Non-pigmented ciliary epithelial cell (primary cell): ENCODE data around the gene DDX11.
"Not testable (repeated sequence)": the region's sequence is repeated elsewhere in the genome, so short reads cannot be mapped to it uniquely, and the experiment has no call there.

Source experiments
- DNase-seq: peaks from one replicate; pipeline ENCODE4 v3.0.0-alpha.2; 2010; ENCODE audit warnings: low read depth

DDX11 gene

DNA sequence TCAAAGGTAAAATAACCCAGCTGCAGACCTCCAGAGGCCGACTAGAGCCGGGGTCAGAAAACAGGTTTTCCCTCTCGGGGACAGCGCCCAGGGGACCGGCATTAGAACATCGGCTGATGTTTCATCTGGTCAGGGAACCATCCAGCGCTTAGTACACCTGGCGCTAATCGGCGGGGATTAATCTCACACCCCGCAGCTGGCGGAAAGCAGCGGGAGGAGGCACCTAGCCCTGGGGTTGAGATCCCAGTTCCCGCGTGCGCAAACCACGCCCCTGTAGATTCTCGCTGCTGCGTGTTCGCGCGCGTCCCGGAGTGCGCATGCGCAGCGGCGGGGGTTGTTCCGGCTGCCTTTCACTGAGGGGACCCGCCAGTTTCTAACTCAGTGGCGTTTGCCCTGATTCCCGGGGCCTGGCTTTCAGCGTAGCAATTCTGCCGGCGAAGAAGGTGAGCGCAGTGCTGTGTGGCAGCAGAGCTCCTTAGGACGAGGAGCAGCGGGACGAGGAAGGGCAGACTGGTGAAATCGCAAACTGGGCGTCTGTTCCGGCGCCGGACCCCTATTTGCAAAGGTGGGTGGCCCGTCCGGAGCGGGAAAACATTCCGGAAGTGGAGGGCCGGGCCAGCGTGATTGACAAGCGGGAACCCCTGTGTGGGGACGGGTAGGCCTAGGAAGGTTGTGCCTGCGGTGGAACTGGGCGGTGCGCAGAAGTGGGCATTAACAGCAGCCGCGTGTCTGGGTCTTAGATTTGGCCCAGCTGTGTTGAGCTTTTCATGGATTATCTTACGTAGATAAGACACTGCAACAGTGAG is at the start of gene DDX11:
DDX11 (plus strand) TSS at position 334 of the 806 bp plus-strand sequence. CDS start 4,534 bp downstream, outside the sequence.
- DNase-seq: peak; percentile 64

- DNase-seq: no peak
These were observed 47.5 kb upstream of the DDX11 start for GRCh38 chr12:31026202-31026601.

DNA sequence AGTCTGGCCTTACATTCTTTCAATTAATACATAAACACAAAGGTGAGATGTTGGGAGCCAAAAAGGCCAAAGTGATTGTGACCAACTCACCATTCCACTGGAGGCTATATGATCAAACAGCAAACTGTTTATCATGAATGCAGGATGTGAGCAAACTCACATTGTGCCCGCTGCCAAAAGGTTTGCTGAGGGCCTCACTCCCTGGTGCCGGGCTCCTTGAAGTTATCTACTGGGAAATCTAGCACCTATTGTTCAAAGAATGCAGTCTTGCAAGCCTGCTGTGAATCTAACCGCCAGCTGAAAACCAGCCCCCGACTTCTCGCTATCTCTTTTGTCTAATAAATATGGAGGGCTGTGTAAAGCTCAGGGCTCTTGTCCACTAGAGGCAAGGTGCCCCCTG is 46.7 kb upstream of the DDX11 start:
- not testable (repeated sequence) for DNase-seq

GRCh38 chr12:31029468-31029867 is 44.2 kb upstream of the DDX11 start:
- DNase-seq: no peak

GRCh38 chr12:31029916-31030562 is 43.6 kb upstream of the DDX11 start:
- DNase-seq: no peak

DNA sequence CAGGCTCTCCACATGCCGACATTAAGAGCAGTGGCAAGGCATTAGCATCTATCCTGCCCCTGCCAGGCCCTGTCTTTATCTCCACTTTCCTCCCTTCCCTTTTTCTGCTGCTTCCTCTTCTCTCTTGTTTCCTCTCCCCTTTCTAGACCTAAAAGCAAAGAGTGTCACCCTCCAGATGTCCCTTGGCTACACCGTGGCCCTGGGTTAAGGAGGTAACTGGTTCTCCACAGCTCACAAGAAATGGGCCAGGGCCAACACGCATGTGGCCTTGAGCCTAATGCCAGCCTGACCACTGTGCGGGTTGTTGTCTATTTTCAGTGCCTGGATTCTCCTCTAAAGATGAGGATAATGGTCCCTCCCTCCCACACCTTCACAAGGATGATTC is 41.7 kb upstream of the DDX11 start:
- no peak for DNase-seq

DNA sequence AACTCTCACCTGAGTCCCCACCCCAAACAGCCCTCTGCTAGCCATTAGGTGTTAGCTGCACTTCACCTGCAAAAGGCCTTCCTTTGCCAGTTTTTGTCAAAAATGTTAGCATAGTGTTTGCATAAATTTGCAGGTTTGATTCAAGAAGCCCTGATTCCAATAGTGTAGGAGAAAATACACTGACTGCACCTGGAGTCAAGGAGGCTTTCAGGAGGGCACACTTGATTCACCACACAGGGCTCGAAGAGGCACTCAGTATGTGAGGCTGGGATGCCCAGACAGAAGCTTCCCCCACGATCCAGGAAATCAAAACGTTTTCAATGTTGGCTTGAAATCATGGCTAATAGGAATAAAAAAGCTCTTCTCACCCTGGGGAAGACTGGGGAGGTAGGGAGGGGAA is 40.5 kb upstream of the DDX11 start:
- DNase-seq: no peak

DNA sequence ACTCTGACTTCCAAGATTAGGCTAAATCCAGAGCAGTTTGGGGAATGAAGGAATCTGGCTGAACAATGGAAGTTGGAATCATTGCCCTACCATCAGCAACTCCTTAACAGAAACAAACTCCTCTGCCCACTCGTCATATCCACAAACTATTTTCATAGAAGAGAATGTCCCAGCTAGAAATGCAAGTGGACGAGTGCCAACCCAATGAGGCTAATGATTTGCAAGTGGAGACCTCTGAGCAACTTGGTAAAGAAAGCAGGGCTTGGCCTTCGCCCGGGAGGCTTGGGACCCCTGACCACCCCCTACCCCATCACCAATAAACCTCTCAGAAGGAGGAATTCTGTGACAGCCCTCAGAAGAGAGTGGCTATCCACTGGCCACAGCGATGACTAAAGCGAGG is 40.0 kb upstream of the DDX11 start:
- no peak for DNase-seq

GRCh38 chr12:31034372-31034771 is 39.3 kb upstream of the DDX11 start:
- no peak for DNase-seq

GRCh38 chr12:31035226-31035625 is 38.4 kb upstream of the DDX11 start:
- no peak for DNase-seq

- DNase-seq: no peak
These were observed 37.5 kb upstream of the DDX11 start for GRCh38 chr12:31035967-31036665.

DNA sequence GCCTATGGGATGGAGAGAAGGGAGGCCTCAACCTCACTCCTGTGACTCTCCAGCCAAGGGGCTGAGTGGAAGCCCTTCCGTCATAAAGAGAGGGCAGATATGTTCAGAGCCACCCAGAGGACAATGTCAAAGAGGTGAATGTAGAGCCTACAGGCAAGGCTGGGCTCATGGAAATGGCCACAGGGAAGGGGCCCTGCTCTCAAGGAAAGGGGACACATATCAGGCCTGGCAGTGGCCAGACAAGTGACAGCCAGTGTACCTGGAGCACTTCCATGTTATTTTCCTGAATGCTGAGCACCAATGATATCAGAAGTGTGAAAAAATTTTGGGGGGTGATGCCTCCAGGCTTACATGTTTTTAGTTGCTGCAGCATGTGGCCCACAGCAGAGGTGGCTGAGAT is 36.6 kb upstream of the DDX11 start:
- no peak for DNase-seq

GRCh38 chr12:31037931-31038330 is 35.7 kb upstream of the DDX11 start:
- no peak for DNase-seq

DNA sequence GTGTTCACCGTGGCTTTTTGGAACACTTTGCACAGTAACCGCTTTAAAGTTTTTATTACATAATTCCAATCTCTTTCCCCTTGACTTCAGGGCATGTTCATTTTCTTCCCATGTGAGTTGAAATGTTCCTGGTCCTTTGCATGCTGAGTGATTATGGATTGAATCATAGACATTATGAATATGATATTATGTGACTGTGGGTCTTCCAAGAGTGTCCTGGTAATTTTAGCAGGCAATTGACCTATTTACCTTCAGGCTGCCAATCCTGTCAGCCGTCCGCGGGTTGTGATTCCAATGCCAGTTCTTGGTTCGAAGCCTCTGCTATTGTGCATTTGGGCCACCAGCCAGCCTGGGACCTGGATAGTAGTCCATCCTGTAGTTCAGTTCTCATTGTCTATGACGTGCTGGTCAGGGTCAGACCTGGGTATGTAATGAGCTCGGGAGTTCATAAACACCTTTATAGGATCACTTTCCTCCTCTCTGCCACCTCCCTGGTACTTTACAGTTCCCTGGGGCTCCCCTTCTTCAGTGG is 32.6 kb upstream of the DDX11 start:
- DNase-seq: no peak

DNA sequence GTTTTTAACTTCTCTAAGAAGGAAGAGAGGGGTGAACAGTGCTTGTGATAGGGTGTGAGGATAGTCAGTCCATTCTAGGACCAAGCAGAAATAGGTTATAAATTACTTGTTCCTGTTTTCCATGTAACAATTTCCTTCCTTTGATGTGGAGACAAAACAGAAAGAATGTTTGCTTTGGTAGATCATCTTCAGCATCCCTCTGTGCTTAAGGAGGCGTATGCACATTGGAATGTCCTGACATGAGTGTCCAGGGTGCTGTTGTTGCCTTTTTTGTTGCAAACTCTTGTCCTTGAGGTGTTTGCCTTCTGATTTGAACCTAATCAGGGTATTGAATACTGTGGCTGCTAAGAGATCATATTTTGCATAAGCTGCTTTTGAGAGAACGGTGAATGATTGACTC is 23.5 kb upstream of the DDX11 start:
- DNase-seq: not testable (repeated sequence)

DNA sequence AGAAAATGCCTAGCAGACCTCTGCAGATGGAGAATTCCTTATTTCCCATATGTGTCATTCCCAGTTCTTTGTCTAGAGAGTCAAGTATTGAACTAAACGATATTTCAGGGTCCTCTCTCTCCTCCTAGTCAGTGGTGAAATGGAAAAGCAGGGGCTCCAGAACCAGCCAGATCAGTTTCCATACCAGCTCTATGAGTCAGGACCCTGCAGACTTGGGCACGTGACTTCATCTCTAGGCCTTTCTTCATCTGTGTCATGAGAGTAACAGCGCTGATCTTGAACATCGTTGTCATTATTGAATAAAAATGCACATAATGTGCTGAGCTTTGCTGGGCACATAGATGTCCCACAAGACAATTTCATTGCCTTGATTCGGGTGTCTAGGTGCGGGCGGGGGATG is 23.1 kb upstream of the DDX11 start:
- DNase-seq: not testable (repeated sequence)

- not testable (repeated sequence) for DNase-seq
These were observed 22.0 kb upstream of the DDX11 start for GRCh38 chr12:31051692-31052091.

DNA sequence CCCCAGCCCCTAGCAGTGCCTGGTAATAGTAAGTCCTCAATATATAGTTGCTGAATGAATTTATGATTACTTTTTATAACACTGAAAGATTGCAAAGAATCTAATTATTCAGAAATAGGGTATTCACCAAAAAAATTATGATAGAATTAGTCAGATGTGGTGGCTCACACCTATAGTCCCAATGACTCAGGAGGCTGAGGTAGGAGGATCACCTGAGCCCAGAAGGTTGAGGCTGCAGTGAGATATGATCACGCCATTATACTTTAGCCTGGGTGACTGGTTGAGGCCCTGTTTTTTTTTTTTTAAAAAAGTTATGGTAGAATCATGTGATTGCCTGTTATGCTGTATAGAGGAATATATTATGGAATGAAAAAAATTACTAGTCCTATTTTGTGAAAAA is 21.5 kb upstream of the DDX11 start:
- DNase-seq: not testable (repeated sequence)

- DNase-seq: not testable (repeated sequence)
These were observed 20.8 kb upstream of the DDX11 start for GRCh38 chr12:31052666-31053439.

DNA sequence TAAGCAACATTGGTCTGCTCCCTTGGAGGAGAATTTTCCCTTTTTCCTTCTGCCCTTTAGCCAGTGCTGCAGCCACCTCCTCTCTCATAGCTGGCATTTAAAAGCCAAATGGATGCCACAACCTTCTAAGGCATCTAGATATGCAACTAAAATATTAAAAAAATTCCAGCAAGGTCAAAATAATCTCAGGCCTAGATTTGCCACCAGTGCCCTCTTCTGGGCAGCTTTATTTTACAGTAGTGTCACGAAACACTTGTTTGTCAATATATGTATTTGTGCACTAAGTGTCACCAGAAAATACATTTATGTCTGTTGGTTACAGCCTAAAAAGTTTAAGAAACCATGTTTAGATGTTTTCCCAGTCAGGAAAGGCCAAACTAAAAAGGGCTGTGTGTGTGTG is 19.7 kb upstream of the DDX11 start:
- DNase-seq: not testable (repeated sequence)

GRCh38 chr12:31057671-31058070 is 16.0 kb upstream of the DDX11 start:
- no peak for DNase-seq

GRCh38 chr12:31066196-31066595 is 7.5 kb upstream of the DDX11 start:
- DNase-seq: not testable (repeated sequence)
